ENCODE measurements around the gene TCERG1. TPM values are rescaled to one million over a fixed set of nuclear protein-coding genes. Genes with fewer than 3 reads are reported as not detected.
"Not testable (repeated sequence)": the region's sequence is repeated elsewhere in the genome, so short reads cannot be mapped to it uniquely, and the experiment has no call there.

TCERG1 gene
- total RNA-seq, 1 experiment from 2014 or later = 112 TPM

GRCh38 chr5:146556884-146557283 lies 109.8 kb downstream of the TCERG1 start:
- peaks cover 14 to 17% of the 10 kb centered on the region in 2 experiments for H3K9me3 Mint-ChIP-seq
- not testable (repeated sequence) for H3K18ac ChIP-seq (ENCODE audit: insufficient read length, low read depth, low read length); H3K23me2 ChIP-seq (ENCODE audit: insufficient read length, low read depth, low read length, poor library complexity, severe bottlenecking); H3K9ac ChIP-seq (ENCODE audit: extremely low read depth, insufficient read length, low read length); H2BK120ac ChIP-seq (ENCODE audit: low read depth, low read length, poor library complexity, severe bottlenecking); H2BK5ac ChIP-seq (ENCODE audit: insufficient read length, low read length); H3K4me3 Mint-ChIP-seq; H2AFZ ChIP-seq (ENCODE audit: low read length); H4K20me1 ChIP-seq (ENCODE audit: control insufficient read depth, insufficient read depth, insufficient read length); H4K8ac ChIP-seq (replicated peaks; ENCODE audit: insufficient read length, low read depth, low read length); H3K27ac Mint-ChIP-seq; H3K4ac ChIP-seq (ENCODE audit: low read depth, low read length); H3K27me3 ChIP-seq (ENCODE audit: insufficient read depth, low read length); DNase-seq; H3K27ac ChIP-seq (ENCODE audit: insufficient read length, low read depth, low read length); H3K4me2 ChIP-seq (ENCODE audit: insufficient read depth, insufficient read length, low read length); H3K9me3 ChIP-seq (ENCODE audit: control insufficient read depth, low read depth, low read length); H2AK5ac ChIP-seq (ENCODE audit: insufficient read length, low read length); H2BK15ac ChIP-seq (ENCODE audit: low read depth, low read length); H3K56ac ChIP-seq (ENCODE audit: insufficient read length, low read depth, low read length); H2BK12ac ChIP-seq (ENCODE audit: insufficient read length, low read depth, low read length); H3K27me3 Mint-ChIP-seq (ENCODE audit: low read depth); H3K79me2 ChIP-seq (ENCODE audit: insufficient read depth, low read length); H4K5ac ChIP-seq (ENCODE audit: insufficient read length, low read depth, low read length); H3K23ac ChIP-seq (ENCODE audit: insufficient read length, low read depth, low read length); H3K79me1 ChIP-seq (ENCODE audit: insufficient read depth, low read depth, low read length, poor library complexity, severe bottlenecking); H2BK20ac ChIP-seq (ENCODE audit: low read depth, low read length, poor library complexity, severe bottlenecking); H4K91ac ChIP-seq (ENCODE audit: insufficient read length, low read depth, low read length); H3K14ac ChIP-seq (ENCODE audit: insufficient read depth, low read length); H3T11ph ChIP-seq (ENCODE audit: low read length)
- H3K4me1 ChIP-seq (ENCODE audit: insufficient read depth, low read length) = peaks cover 11% of the 10 kb centered on the region; the same call in 1 of the 2 replicates
- peaks cover 4 to 14% (median 8%) of the 10 kb centered on the region in 3 experiments; a peak in 6 of 7 replicates for H3K36me3 Mint-ChIP-seq (ENCODE audit: insufficient read depth in 1 of 3, low read depth in 3 of 3)
- TF ChIP-seq CTCF (conservative IDR thresholded peaks at IDR 0.05) = peak; percentile 37; the same call in 2 of the 3 replicates
- H3K4me1 Mint-ChIP-seq = peaks cover 0 to 12% of the 10 kb centered on the region in 2 experiments; a peak in 3 of 4 replicates
- WGBS (ENCODE audit: extremely low coverage, insufficient read length, low lambda C conversion rate) = no CpG with 5 or more reads among the region's 4 CpGs
